Stimulated activated CD8-positive, alpha-beta memory T cell treated with anti-CD3 and anti-CD28 coated beads, Interleukin-15, amount 100 ng/mL, for 4 hours (primary cell): ENCODE measurements around the gene ZNF782.
"Not testable (repeated sequence)": the region's sequence is repeated elsewhere in the genome, so short reads cannot be mapped to it uniquely, and the experiment has no call there.

ENCODE experiments used
- DNase-seq, 2 donors: peaks; one replicate each; pipeline ENCODE4 v3.0.0-alpha.2; 2020; ENCODE audit warnings: low read depth in 2 of 2

The ZNF782 gene

GRCh38 chr9:96854651-96855273 is 448 bp upstream of the ZNF782 start:
- no peak for DNase-seq

- DNase-seq, result no peak
These were observed 1.6 kb downstream of the ZNF782 start for GRCh38 chr9:96852676-96853075.

DNA sequence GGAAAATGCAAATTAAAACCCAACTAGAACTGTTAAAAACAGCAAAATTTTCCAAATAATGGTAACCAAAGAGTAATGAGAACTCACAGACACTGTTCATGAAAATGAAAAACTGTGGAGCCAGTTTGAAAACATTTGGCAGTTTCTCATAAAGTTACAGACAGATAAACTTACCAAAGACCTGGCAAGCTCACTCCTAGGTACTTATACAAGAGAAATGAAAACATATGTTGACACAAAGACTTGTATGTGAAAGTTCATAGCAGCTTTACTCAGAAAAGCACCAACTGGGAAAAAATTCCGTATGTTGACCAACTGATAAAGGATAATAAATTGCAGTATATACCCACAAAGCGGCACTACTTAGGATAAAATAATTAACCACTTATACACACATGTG is 10.3 kb downstream of the ZNF782 start:
- DNase-seq, result no peak

- no peak for DNase-seq
These were observed 35.8 kb downstream of the ZNF782 start for GRCh38 chr9:96818533-96818932.

DNA sequence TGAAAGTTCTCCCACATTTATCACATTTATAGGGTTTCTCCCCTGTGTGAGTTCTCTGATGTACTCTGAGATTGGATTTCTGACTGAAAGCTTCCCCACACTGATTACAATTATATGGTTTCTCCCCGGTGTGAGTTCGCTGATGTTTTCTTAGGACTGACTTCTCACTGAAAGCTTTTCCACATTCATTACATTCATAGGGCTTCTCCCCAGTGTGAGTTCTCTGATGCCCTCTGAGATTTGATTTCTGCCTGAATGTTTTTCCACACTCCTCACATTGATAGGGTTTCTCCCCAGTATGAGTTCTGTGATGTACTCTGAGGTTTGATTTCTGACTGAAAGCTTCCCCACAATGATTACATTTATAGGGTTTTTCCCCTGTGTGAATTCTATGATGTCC is 36.3 kb downstream of the ZNF782 start:
- DNase-seq, result no peak

DNA sequence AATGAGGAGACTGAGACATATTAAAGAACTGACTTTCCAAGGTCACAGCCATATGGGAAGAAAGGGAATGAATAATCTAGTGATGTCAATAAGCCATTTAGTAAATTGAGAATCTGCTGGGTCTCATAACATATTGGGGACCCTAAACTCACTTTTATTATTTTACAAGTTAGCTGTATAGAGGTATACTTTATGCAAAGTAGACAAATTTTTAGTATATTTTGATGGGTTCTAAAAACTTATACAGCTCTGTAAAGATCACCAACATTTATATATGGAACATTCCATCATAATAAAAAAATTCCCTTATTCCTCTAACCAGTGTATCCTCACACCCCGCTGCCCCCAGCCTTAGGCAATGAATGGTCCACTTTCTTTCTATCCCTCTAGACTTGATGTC is 40.7 kb downstream of the ZNF782 start:
- DNase-seq, result no peak

DNA sequence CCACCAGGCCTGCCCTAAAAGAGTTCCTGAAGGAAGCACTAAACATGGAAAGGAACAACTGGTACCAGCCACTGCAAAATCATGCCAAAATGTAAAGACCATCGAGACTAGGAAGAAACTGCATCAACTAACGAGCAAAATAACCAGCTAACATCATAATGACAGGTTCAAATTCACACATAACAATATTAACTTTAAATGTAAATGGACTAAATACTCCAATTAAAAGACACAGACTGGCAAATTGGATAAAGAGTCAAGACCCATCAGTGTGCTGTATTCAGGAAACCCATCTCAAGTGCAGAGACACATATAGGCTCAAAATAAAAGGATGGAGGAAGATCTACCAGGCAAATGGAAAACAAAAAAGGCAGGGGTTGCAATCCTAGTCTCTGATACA is 55.4 kb downstream of the ZNF782 start:
- DNase-seq, result not testable (repeated sequence)

- DNase-seq, result no peak
These were observed 70.3 kb downstream of the ZNF782 start for GRCh38 chr9:96784021-96784420.

GRCh38 chr9:96782235-96782634 is 72.1 kb downstream of the ZNF782 start:
- no peak for DNase-seq

DNA sequence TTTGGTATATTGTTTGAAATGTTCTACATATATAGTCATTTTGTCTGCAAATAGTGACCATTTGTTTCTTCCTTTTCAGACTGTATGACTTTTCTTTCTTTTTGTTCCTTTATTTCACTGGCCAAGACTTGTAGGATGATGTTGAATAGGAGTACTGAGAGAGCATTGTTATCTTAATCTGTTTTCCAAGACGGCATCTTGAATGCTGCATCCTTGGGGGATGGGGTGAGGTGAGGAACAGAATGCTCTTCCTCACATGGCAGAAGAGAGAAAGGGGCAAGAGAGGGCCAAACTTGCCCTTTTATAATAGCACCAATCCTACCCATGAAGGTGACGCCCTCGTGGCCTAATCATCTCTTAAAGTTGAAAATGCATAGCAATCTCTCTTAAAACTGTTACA is 72.8 kb downstream of the ZNF782 start:
- DNase-seq, result no peak

DNA sequence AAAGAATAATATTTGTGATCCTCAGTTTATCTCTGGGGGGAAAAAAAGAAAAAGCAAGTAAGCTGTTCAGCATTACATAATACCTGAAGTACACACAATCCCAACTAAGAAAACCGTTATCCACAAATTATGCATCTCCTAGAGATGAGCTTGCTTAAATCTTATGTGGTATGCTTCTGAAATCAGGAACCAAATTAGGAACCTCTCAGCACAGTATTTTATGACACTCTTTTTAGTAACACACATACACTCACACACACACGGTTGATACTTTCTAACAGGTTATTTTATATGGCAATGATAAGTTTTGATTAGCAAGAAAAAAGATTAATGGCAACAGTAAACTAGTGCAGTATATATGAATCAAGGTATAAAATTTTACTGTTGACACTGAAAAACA is 75.2 kb downstream of the ZNF782 start:
- no peak for DNase-seq

- DNase-seq, result no peak
These were observed 76.9 kb downstream of the ZNF782 start for GRCh38 chr9:96777426-96777864.

DNA sequence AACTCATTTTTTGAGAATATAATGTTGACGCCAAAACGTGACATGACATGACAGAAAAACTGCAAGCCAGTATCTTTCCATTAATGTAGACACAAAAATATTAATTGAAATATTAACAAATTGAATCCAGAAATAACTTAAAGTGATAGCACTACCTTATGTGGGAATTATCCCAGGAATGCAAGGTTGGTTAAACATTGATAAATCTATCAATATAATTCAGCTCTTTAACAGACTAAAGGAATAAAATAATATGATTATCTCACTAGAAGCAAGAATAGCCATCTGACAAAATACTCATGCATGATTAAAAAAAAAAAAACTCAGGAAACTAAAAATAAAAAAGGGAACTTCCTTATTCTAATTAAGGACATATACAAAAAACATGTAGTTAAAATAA is 83.2 kb downstream of the ZNF782 start:
- DNase-seq, result no peak

- no peak for DNase-seq
These were observed 84.3 kb downstream of the ZNF782 start for GRCh38 chr9:96769989-96770388.
